ENCODE measurements around the gene PGAM1. TPM values are rescaled to one million over a fixed set of nuclear protein-coding genes. Genes with fewer than 3 reads are reported as not detected.

PGAM1 gene
- polyA plus RNA-seq, 1 donor from 2014 or later, result 192 TPM

Other genes with a start within 250 kb of the PGAM1 start
- gene SLIT1, start 240.2 kb upstream of the PGAM1 start, polyA plus RNA-seq, result not detected
- 7.3 TPM for gene ARHGAP19, start 133.6 kb upstream of the PGAM1 start, polyA plus RNA-seq
- 6.2 TPM for gene FRAT1, start 106.9 kb upstream of the PGAM1 start, polyA plus RNA-seq
- gene FRAT2, start 91.5 kb upstream of the PGAM1 start, polyA plus RNA-seq, result 7.3 TPM
- 15.0 TPM for gene RRP12, start 24.9 kb upstream of the PGAM1 start, polyA plus RNA-seq
- gene EXOSC1, start 19.8 kb downstream of the PGAM1 start, polyA plus RNA-seq, result 60.6 TPM
- gene ZDHHC16, start 20.0 kb downstream of the PGAM1 start, polyA plus RNA-seq, result 23.3 TPM
- 29.1 TPM for gene MMS19, start 72.2 kb downstream of the PGAM1 start, polyA plus RNA-seq
- gene UBTD1, start 72.7 kb downstream of the PGAM1 start, polyA plus RNA-seq, result 1.2 TPM
- not detected for gene ANKRD2, start 146.6 kb downstream of the PGAM1 start, polyA plus RNA-seq
- not detected for gene HOGA1, start 158.2 kb downstream of the PGAM1 start, polyA plus RNA-seq
- gene C10orf62, start 163.5 kb downstream of the PGAM1 start, polyA plus RNA-seq, result not detected
- gene MORN4, start 207.3 kb downstream of the PGAM1 start, polyA plus RNA-seq, result 2.1 TPM
- 10.0 TPM for gene PI4K2A, start 214.5 kb downstream of the PGAM1 start, polyA plus RNA-seq

All from IgD-negative memory B cell (primary cell).